HCT116 (cell line): Measurements from ENCODE around the gene PIAS4. TPM values are rescaled to one million over a fixed set of nuclear protein-coding genes. Genes with fewer than 3 reads are reported as not detected.

ENCODE experiments used
- ATAC-seq: fragments of 200-7000 bp; cut with Tn5 transposase; 2 replicates; pipeline ENCODE4 v1.9.1; 2020; ENCODE audit warnings: mild to moderate bottlenecking, moderate library complexity
- BruUV-seq: library from RNA; stranded (reverse); fragments of 400-500 nt; replicated peaks from 2 replicates; lab custom pipeline; 2021; lab: Mats Ljungman, UMichigan
- CTCF ChIA-PET: fragments of 300-600 bp; sonication (Branson Sonifier 250); formaldehyde crosslinking; loops from one replicate; lab custom pipeline; 2021; ENCODE audit warnings: antibody characterized with exemption; lab: Charles Lee
- POLR2A ChIA-PET: fragments of 300-600, 350-600 bp; sonication (Branson Sonifier 250); formaldehyde crosslinking; loops from one replicate; lab custom pipeline; 2021; ENCODE audit warnings: antibody characterized with exemption; lab: Charles Lee
- RAD21 ChIA-PET, 2 experiments: fragments of 300-600 bp; sonication (Branson Sonifier 250); formaldehyde crosslinking; loops; one replicate each; lab custom pipeline; 2023; ENCODE audit warnings: low total read pairs in 2 of 2; ENCODE audit not compliant: uncharacterized antibody in 2 of 2, unreplicated experiment in 2 of 2, low non-redundant PET in 1 of 2; lab: Charles Lee
- DNase-seq: peaks from one replicate; pipeline ENCODE4 v3.0.0-alpha.2; 2010; ENCODE audit warnings: low read depth, low spot score
- H2AFZ ChIP-seq: fragments of 200-600 bp; shearing (Covaris generic), sonication (generic); 2 replicates; pipeline ENCODE4 v1.6.1; 2017; ENCODE audit warnings: low read depth, mixed run types, mixed read lengths, antibody characterized with exemption, low read length; ENCODE audit not compliant: poor library complexity, severe bottlenecking
- H3K27ac ChIP-seq: 2 replicates; pipeline ENCODE4 v1.5.1; 2012; ENCODE audit warnings: low read depth, low read length
- H3K27me3 ChIP-seq: fragments of 200-600 bp; sonication (generic); 2 replicates; pipeline ENCODE4 v1.6.1; 2016; ENCODE audit warnings: mixed run types, low read length, mixed read lengths; ENCODE audit not compliant: insufficient read depth
- H3K36me3 ChIP-seq, 2 experiments: fragments of 200-500 bp in 1 of 2; fragments of 200-600 bp in 1 of 2; sonication (Bioruptor generic) in 1 of 2; sonication (generic) in 1 of 2; 2 replicates each; pipeline versions ENCODE4 v1.5.1 to v1.6.1; 2014 to 2016; ENCODE audit warnings: low read length in 2 of 2, inconsistent platforms in 1 of 2, mixed read lengths in 1 of 2, mixed run types in 1 of 2; ENCODE audit not compliant: insufficient read depth in 2 of 2, control insufficient read depth in 1 of 2
- H3K4me1 ChIP-seq, 2 experiments: fragments of 200-600 bp in 1 of 2; sonication (generic) in 1 of 2; 2 replicates each; pipeline versions ENCODE4 v1.5.1 to v1.6.1; 2012 to 2017; ENCODE audit warnings: low read length in 2 of 2, inconsistent platforms in 1 of 2, mild to moderate bottlenecking in 1 of 2, mixed read lengths in 1 of 2, mixed run types in 1 of 2, moderate library complexity in 1 of 2; ENCODE audit not compliant: insufficient read depth in 2 of 2, control insufficient read depth in 1 of 2
- H3K4me2 ChIP-seq: fragments of 200-600 bp; sonication (generic); 2 replicates; pipeline ENCODE4 v1.6.1; 2017; ENCODE audit warnings: mixed run types, low read length, mixed read lengths
- H3K4me3 ChIP-seq, 2 experiments: fragments of 200-600 bp in 1 of 2; sonication (generic) in 1 of 2; replicated peaks in 1 of 2; 2 replicates each; pipeline ENCODE4 v1.5.1; 2011 to 2016; ENCODE audit warnings: low read length in 2 of 2, control low read depth in 1 of 2, low read depth in 1 of 2, mild to moderate bottlenecking in 1 of 2, mixed read lengths in 1 of 2, mixed run types in 1 of 2
- H3K79me2 ChIP-seq: fragments of 200-600 bp; sonication (generic); 2 replicates; pipeline ENCODE4 v1.6.1; 2017; ENCODE audit warnings: mild to moderate bottlenecking, mixed run types, low read length, moderate library complexity, mixed read lengths; ENCODE audit not compliant: insufficient read depth
- H3K9ac ChIP-seq: fragments of 200-600 bp; sonication (generic); 2 replicates; pipeline ENCODE4 v1.6.1; 2016; ENCODE audit warnings: low read length, mixed read lengths
- H3K9me2 ChIP-seq: fragments of 200-600 bp; sonication (generic), shearing (Covaris generic); 2 replicates; pipeline ENCODE4 v1.6.1; 2017; ENCODE audit warnings: mixed run types, mild to moderate bottlenecking, moderate library complexity; ENCODE audit not compliant: insufficient read depth
- H3K9me3 ChIP-seq, 2 experiments: fragments of 200-500 bp in 1 of 2; fragments of 200-600 bp in 1 of 2; sonication (Bioruptor generic) in 1 of 2; sonication (generic) in 1 of 2; 2 replicates each; pipeline ENCODE4 v1.6.1; 2014 to 2017; ENCODE audit warnings: low read length in 2 of 2, mixed read lengths in 2 of 2, inconsistent platforms in 1 of 2, low read depth in 1 of 2, mild to moderate bottlenecking in 1 of 2, mixed run types in 1 of 2, moderate library complexity in 1 of 2; ENCODE audit not compliant: control insufficient read depth in 1 of 2, insufficient read depth in 1 of 2
- H4K20me1 ChIP-seq: fragments of 200-600 bp; sonication (generic), shearing (Covaris generic); 2 replicates; pipeline ENCODE4 v1.6.1; 2017; ENCODE audit warnings: mixed run types, mild to moderate bottlenecking, moderate library complexity; ENCODE audit not compliant: insufficient read depth
- CEBPB ChIP-seq: IDR thresholded peaks from 2 replicates; pipeline ENCODE4 v1.6.1; 2012; ENCODE audit warnings: low read depth
- EGR1 ChIP-seq: IDR thresholded peaks from 2 replicates; pipeline ENCODE4 v1.6.1; 2012; ENCODE audit warnings: low read depth
- ELF1 ChIP-seq: IDR thresholded peaks from 2 replicates; pipeline ENCODE4 v1.6.1; 2012; ENCODE audit warnings: low read depth, borderline replicate concordance
- EZH2phosphoT487 ChIP-seq: fragments of 200-600 bp; IDR thresholded peaks from 2 replicates; pipeline ENCODE4 v1.6.1; 2018; ENCODE audit warnings: antibody characterized with exemption, borderline replicate concordance
- JUND ChIP-seq: IDR thresholded peaks from 2 replicates; pipeline ENCODE4 v1.6.1; 2012
- POLR2A ChIP-seq: IDR thresholded peaks from 2 replicates; pipeline ENCODE4 v1.7.0; 2011; ENCODE audit warnings: borderline replicate concordance; ENCODE audit not compliant: insufficient read depth, insufficient read length; ENCODE audit errors: extremely low read depth
- POLR2AphosphoS5 ChIP-seq: IDR thresholded peaks from 2 replicates; pipeline ENCODE4 v1.6.1; 2011; ENCODE audit warnings: mild to moderate bottlenecking, low read depth, low read length, moderate library complexity
- RAD21 ChIP-seq: IDR thresholded peaks from 2 replicates; pipeline ENCODE4 v1.6.1; 2012; ENCODE audit warnings: low read depth, mild to moderate bottlenecking
- SIN3A ChIP-seq: IDR thresholded peaks from 2 replicates; pipeline ENCODE4 v1.6.1; 2012; ENCODE audit warnings: low read depth
- SP1 ChIP-seq: IDR thresholded peaks from 2 replicates; pipeline ENCODE4 v1.6.1; 2012; ENCODE audit warnings: low read depth
- SRF ChIP-seq: IDR thresholded peaks from 2 replicates; pipeline ENCODE4 v1.6.1; 2012; ENCODE audit warnings: low read depth
- TCF7L2 ChIP-seq: IDR thresholded peaks from 2 replicates; pipeline ENCODE4 v1.7.0; 2011; ENCODE audit warnings: borderline replicate concordance, inconsistent platforms; ENCODE audit not compliant: insufficient read depth, insufficient read length; ENCODE audit errors: extremely low read depth
- YY1 ChIP-seq: IDR thresholded peaks from 2 replicates; pipeline ENCODE4 v1.6.1; 2011; ENCODE audit warnings: low read length, low read depth, moderate library complexity, mild to moderate bottlenecking; ENCODE audit not compliant: insufficient replicate concordance; ENCODE audit errors: extremely low read depth
- ZFX ChIP-seq: fragments of 450-650 bp; IDR thresholded peaks from 2 replicates; pipeline ENCODE4 v1.6.1; 2017
- ZNF274 ChIP-seq: fragments of 200-500 bp; sonication (Bioruptor generic); IDR thresholded peaks from 2 replicates; pipeline ENCODE4 v1.6.1; 2014; ENCODE audit warnings: mild to moderate bottlenecking, low read depth, low read length, inconsistent platforms
- intact Hi-C: fragments of 100-400 bp; cut with micrococcal nuclease; formaldehyde crosslinking; loops from 2 replicates; pipeline ENCODE4 v1.10.0; 2022
- total RNA-seq: library from RNA; stranded (reverse); gene quantifications from one replicate; pipeline ENCODE4 v1.2.1, GENCODE V29; 2021; ENCODE audit not compliant: unreplicated experiment
- TF ChIP-seq, protein P1 (sequence below), 3 experiments: fragments of 200-600 bp in 1 of 3; sonication (generic) in 1 of 3; IDR thresholded peaks in 2 of 3; conservative IDR thresholded peaks in 1 of 3; 2 replicates each; pipeline ENCODE4 v1.5.1; 2012 to 2017; ENCODE audit warnings: low read depth in 2 of 3, low read length in 2 of 3, antibody characterized with exemption in 1 of 3, borderline replicate concordance in 1 of 3, control low read depth in 1 of 3, mild to moderate bottlenecking in 1 of 3, mixed read lengths in 1 of 3, mixed run types in 1 of 3, moderate library complexity in 1 of 3; ENCODE audit not compliant: insufficient read depth in 1 of 3
- TF ChIP-seq, protein P2 (sequence below): IDR thresholded peaks from 2 replicates; pipeline ENCODE4 v1.6.1; 2011; ENCODE audit warnings: mild to moderate bottlenecking, low read length, moderate library complexity; ENCODE audit not compliant: insufficient replicate concordance; ENCODE audit errors: extremely low read depth
- TF ChIP-seq, protein P3 (sequence below): IDR thresholded peaks from 2 replicates; pipeline ENCODE4 v1.6.1; 2012
- TF ChIP-seq, protein P4 (sequence below): IDR thresholded peaks from 2 replicates; pipeline ENCODE4 v1.6.1; 2012

Gene PIAS4
- total RNA-seq, 1 experiment from 2014 or later, result 28.4 TPM

DNA sequence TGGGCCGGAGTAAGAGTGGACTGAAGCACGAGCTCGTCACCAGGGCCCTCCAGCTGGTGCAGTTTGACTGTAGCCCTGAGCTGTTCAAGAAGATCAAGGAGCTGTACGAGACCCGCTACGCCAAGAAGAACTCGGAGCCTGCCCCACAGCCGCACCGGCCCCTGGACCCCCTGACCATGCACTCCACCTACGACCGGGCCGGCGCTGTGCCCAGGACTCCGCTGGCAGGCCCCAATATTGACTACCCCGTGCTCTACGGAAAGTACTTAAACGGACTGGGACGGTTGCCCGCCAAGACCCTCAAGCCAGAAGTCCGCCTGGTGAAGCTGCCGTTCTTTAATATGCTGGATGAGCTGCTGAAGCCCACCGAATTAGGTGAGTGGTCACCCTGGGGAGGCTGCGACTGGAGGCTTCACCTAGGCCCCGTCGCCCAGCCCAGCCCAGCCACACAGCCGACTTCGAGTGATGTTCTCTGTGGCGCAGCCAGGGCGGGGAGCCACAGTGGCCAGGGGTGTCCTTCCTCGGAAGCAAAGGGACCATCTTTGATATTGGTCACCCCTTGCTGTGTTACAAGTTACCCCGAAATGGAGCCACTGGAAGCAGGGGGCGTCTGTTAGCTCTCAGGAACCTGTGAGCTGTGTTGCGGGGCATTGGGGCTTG lies 5.6 kb downstream of the PIAS4 start:
- Histone ChIP-seq H3K27me3 (no peaks in the 10 kb centered on the region), H2AFZ (no peak overlapping the region), H3K9me2 (no peaks in the 10 kb centered on the region), H3K4me1 (peaks cover 7 to 10% of the 10 kb centered on the region in 2 experiments; a peak in 3 of 4 replicates), H3K9ac (no peak overlapping the region), H3K36me3 (peaks cover 3 to 5% of the 10 kb centered on the region in 2 experiments; a peak in 3 of 4 replicates), H3K4me2 (no peak overlapping the region), H3K9me3 (no peaks in the 10 kb centered on the region), H3K79me2 (peaks cover 79% of the 10 kb centered on the region), H3K27ac (no peak overlapping the region), H4K20me1 (0 out of 2 replicates have a peak, but pooled peaks cover 4% of the 10 kb centered on the region), H3K4me3 (no peak overlapping the region)
- RAD21 ChIA-PET, result no interaction called here
- no peak for ATAC-seq
- POLR2A ChIA-PET, result interaction anchor here (0.6 kb wide), 1 partner anchor 7 kb away, joined by 3 read pairs; no protein-coding TSS in a partner anchor
- no TSS peak for BruUV-seq
- DNase-seq, result no peak
- CTCF ChIA-PET, result no interaction called here
- intact Hi-C loops, result no loop called here
- TF ChIP-seq EZH2phosphoT487 (no peak), RAD21 (no peak), TCF7L2 (no peak), POLR2A (no peak), ZFX (no peak), ELF1 (no peak), SP1 (no peak), EGR1 (no peak), CEBPB (no peak), POLR2AphosphoS5 (no peak), SIN3A (no peak), JUND (no peak), SRF (no peak), ZNF274 (no peak), YY1 (no peak)
- TF ChIP-seq, protein P1, sequence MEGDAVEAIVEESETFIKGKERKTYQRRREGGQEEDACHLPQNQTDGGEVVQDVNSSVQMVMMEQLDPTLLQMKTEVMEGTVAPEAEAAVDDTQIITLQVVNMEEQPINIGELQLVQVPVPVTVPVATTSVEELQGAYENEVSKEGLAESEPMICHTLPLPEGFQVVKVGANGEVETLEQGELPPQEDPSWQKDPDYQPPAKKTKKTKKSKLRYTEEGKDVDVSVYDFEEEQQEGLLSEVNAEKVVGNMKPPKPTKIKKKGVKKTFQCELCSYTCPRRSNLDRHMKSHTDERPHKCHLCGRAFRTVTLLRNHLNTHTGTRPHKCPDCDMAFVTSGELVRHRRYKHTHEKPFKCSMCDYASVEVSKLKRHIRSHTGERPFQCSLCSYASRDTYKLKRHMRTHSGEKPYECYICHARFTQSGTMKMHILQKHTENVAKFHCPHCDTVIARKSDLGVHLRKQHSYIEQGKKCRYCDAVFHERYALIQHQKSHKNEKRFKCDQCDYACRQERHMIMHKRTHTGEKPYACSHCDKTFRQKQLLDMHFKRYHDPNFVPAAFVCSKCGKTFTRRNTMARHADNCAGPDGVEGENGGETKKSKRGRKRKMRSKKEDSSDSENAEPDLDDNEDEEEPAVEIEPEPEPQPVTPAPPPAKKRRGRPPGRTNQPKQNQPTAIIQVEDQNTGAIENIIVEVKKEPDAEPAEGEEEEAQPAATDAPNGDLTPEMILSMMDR (IDR thresholded peaks at IDR 0.05 in 2 of 3, conservative IDR thresholded peaks at IDR 0.05 in 1 of 3; ENCODE audit: borderline replicate concordance in 1 of 3, insufficient read depth in 1 of 3, low read depth in 2 of 3, low read length in 2 of 3), result no peak
- TF ChIP-seq, protein P2, sequence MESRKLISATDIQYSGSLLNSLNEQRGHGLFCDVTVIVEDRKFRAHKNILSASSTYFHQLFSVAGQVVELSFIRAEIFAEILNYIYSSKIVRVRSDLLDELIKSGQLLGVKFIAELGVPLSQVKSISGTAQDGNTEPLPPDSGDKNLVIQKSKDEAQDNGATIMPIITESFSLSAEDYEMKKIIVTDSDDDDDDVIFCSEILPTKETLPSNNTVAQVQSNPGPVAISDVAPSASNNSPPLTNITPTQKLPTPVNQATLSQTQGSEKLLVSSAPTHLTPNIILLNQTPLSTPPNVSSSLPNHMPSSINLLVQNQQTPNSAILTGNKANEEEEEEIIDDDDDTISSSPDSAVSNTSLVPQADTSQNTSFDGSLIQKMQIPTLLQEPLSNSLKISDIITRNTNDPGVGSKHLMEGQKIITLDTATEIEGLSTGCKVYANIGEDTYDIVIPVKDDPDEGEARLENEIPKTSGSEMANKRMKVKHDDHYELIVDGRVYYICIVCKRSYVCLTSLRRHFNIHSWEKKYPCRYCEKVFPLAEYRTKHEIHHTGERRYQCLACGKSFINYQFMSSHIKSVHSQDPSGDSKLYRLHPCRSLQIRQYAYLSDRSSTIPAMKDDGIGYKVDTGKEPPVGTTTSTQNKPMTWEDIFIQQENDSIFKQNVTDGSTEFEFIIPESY, result no peak
- TF ChIP-seq, protein P3, sequence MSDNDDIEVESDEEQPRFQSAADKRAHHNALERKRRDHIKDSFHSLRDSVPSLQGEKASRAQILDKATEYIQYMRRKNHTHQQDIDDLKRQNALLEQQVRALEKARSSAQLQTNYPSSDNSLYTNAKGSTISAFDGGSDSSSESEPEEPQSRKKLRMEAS, result no peak
- TF ChIP-seq, protein P4, sequence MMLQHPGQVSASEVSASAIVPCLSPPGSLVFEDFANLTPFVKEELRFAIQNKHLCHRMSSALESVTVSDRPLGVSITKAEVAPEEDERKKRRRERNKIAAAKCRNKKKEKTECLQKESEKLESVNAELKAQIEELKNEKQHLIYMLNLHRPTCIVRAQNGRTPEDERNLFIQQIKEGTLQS, result no peak
